Activated T-cell treated with anti-CD3 and anti-CD28 coated beads, Interleukin-2, amount 50 U/mL, for 72 hours (primary cell): ENCODE data around the gene ATRIP. TPM values are rescaled to one million over a fixed set of nuclear protein-coding genes. Genes with fewer than 3 reads are reported as not detected.
"Not testable (repeated sequence)": the region's sequence is repeated elsewhere in the genome, so short reads cannot be mapped to it uniquely, and the experiment has no call there.

ENCODE experiments used
- ATAC-seq, 2 donors: fragments of 150-1000 bp; cut with Tn5 transposase; replicated peaks in 1 of 2; 2 replicates each; pipeline ENCODE4 v1.10.0; 2021; ENCODE audit warnings: moderate library complexity in 2 of 2, mild to moderate bottlenecking in 1 of 2
- DNase-seq, 2 donors: peaks; one replicate each; pipeline ENCODE4 v3.0.0; 2021 to 2022; ENCODE audit warnings: mixed read lengths in 1 of 2
- H3K27ac Mint-ChIP-seq: one replicate; pipeline ENCODE4 v1.8.0; 2022; ENCODE audit warnings: mild to moderate bottlenecking, moderate library complexity, mixed read lengths
- H3K27me3 Mint-ChIP-seq: one replicate; pipeline ENCODE4 v1.8.0; 2022; ENCODE audit warnings: low read depth, mixed read lengths
- H3K36me3 Mint-ChIP-seq, 2 donors: one replicate each; pipeline ENCODE4 v1.8.0; 2022; ENCODE audit warnings: mixed read lengths in 2 of 2, mild to moderate bottlenecking in 1 of 2; ENCODE audit not compliant: insufficient read depth in 2 of 2
- H3K4me1 Mint-ChIP-seq: one replicate; pipeline ENCODE4 v1.8.0; 2022; ENCODE audit warnings: low read depth, mixed read lengths
- H3K4me3 Mint-ChIP-seq, 2 donors: one replicate each; pipeline ENCODE4 v1.8.0; 2022; ENCODE audit warnings: mild to moderate bottlenecking in 2 of 2, mixed read lengths in 2 of 2, moderate library complexity in 2 of 2
- H3K9me3 Mint-ChIP-seq, 2 donors: one replicate each; pipeline ENCODE4 v1.8.0; 2022; ENCODE audit warnings: mixed read lengths in 2 of 2
- total RNA-seq, 2 donors: library from RNA; stranded (reverse); gene quantifications; one replicate each; pipeline ENCODE4 v1.2.3, GENCODE V29; 2022

Gene ATRIP
- total RNA-seq, 2 donors from 2014 or later = 15.6 to 19.9 TPM

DNA sequence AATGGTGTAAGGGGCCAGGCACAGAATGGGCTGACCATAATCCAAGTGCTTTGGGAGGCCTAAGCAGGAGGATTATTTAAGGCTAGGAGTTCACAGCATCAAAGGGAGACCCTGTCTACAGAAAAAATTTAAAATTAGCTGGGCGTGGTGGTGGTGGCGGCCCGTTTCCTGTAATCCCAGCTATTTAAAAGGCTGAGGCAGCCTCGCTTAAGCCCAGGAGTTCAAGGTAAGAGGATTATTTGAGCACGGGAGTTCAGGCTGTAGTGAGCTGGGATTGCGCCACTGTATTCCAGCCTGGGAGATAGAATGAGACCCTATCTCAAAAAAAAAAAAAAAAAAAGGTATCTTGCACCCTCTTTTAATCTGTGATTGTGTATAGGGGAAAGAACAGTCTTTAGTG lies 4.6 kb upstream of the ATRIP start:
- Mint-ChIP-seq H3K4me1 (peaks cover 60% of the 10 kb centered on the region), H3K9me3 (no peaks in the 10 kb centered on the region), H3K36me3 (peaks cover 7 to 17% of the 10 kb centered on the region in 2 donors), H3K27ac (peak overlapping the region; percentile 89), H3K4me3 (peak overlapping the region; percentile 91 to 92), H3K27me3 (no peaks in the 10 kb centered on the region)
- DNase-seq = no peak
- no peak for ATAC-seq

DNA sequence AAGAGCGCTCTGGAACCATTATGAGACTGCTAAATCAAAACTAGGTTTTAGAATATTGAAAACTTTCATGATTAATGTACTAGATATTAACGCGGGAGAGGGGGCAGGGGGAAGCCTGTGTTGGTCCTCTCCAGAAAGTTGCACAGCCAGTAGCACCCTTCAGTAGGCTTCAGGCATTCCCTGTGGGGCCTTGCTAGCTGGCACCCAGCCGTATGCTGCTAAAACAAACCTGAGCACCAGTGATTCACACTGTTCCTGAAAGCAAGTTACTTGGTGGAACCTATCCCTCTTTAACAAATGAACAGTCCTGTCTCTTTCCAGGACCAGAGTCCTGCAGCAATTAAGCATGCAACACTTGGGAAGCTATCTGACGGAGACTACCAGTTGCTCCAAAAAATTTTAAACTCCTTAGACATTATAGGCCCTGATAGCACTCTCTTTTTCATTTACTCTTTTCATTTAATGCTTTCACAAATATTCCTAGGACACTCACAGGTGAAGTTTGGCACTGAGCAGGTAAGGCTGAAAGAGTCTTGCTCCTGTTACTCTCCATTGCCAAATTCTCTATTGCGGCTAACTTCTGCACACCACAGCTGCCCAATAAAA lies 1.2 kb upstream of the ATRIP start:
- Mint-ChIP-seq H3K4me3 (peak overlapping the region; percentile 95 to 100), H3K36me3 (peaks cover 7 to 20% of the 10 kb centered on the region in 2 donors), H3K27ac (peak overlapping the region; percentile 64), H3K27me3 (no peaks in the 10 kb centered on the region), H3K9me3 (no peaks in the 10 kb centered on the region), H3K4me1 (peaks cover 58% of the 10 kb centered on the region)
- DNase-seq (no peak), ATAC-seq (no peak)

DNA sequence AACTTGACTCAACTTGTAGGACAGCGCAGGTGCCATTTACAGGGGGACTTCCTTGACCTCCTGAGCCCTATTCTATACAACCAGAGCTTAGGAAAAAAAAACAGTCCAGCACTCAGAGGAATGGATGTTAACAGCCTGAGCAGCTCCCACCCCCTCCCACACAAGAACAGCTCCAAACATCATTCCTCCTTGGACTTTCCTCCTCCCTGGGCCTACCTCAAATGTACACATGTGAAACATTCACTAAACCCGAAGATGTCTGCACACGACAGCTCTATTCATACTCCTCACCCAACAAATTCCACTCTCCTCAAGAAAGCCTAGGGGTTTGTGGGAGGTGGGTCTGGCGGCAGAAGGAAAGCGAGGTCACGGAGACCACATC lies 503 bp upstream of the ATRIP start:
- ATAC-seq = no peak
- DNase-seq = no peak
- no peaks in the 10 kb centered on the region for H3K9me3 Mint-ChIP-seq
- peaks cover 58% of the 10 kb centered on the region for H3K4me1 Mint-ChIP-seq
- H3K4me3 Mint-ChIP-seq = peak overlapping the region; percentile 95 to 100
- no peaks in the 10 kb centered on the region for H3K27me3 Mint-ChIP-seq
- peak overlapping the region; percentile 64 for H3K27ac Mint-ChIP-seq
- H3K36me3 Mint-ChIP-seq = peaks cover 7 to 20% of the 10 kb centered on the region in 2 donors

DNA sequence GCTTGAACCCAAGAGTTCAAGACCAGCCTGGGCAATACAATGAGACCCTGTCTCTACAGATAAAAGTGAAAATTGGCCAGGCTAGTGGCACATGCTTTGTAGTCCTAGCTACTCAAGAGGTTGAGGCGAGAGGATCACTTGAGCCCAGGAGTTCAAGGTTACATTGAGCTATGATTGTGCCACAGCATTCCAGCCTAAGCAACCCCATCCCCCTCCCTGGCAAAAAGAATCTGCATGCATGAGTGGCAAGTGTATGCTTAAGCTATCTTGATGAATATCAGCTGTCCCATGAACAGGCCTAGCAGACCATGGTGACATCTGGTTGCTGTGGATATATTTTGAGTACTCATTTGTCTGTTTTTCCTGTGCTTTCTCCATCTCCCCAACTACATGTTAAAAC lies 4.7 kb downstream of the ATRIP start:
- H3K27ac Mint-ChIP-seq = no peak overlapping the region
- H3K36me3 Mint-ChIP-seq = peaks cover 6 to 14% of the 10 kb centered on the region in 2 donors
- no peak overlapping the region for H3K4me3 Mint-ChIP-seq
- ATAC-seq (no peak), DNase-seq (no peak)
- peaks cover 23% of the 10 kb centered on the region for H3K4me1 Mint-ChIP-seq
- H3K9me3 Mint-ChIP-seq = no peaks in the 10 kb centered on the region
- no peaks in the 10 kb centered on the region for H3K27me3 Mint-ChIP-seq

DNA sequence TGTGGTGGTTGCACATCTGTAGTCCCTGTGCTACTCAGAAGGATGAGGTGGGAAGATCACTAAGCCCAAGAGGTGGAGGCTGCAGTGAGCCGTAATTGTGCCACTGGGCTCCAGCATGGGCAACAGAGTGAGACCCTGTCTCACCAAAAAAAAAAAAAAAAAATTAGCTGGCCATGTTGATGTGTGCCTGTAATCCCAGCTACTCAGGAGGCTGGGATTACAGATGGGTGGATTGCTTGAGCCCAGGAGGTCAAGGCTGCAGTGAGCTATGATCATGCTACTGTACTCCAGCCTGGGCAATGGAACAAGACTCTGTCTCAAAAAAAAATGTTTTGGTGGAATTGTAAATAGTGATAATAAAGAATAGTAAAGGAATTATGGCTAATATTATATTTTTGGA lies 9.9 kb downstream of the ATRIP start:
- Mint-ChIP-seq H3K36me3 (peaks cover 2 to 7% of the 10 kb centered on the region in 2 donors), H3K27ac (no peak overlapping the region), H3K4me1 (no peaks in the 10 kb centered on the region), H3K27me3 (no peaks in the 10 kb centered on the region), H3K4me3 (no peak overlapping the region), H3K9me3 (no peaks in the 10 kb centered on the region)
- no peak for DNase-seq
- ATAC-seq = no peak

DNA sequence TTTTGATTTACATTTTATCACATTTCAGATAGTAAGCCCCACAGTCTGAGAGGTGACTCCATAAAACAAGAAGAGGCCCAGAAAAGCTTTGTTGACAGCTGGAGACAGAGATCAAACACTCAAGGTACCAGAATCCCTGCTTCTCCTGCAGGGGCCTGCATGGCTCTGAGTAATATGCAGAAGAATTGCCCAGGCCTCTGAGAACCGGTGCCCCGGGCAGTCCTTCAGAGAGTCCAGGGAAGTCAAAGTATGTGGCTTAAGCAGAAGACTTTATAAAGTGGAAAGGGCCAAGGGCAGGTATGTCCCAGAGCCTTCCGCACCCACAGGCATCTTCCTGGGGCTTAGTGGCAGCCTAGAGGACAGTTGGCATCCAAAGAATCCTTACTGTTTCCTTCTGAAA lies 12.8 kb downstream of the ATRIP start:
- DNase-seq (no peak), ATAC-seq (no peak)
- H3K4me3 Mint-ChIP-seq = no peak overlapping the region
- H3K27me3 Mint-ChIP-seq = no peaks in the 10 kb centered on the region
- no peaks in the 10 kb centered on the region for H3K4me1 Mint-ChIP-seq
- no peaks in the 10 kb centered on the region for H3K9me3 Mint-ChIP-seq
- no peak overlapping the region for H3K27ac Mint-ChIP-seq
- H3K36me3 Mint-ChIP-seq = peaks cover 0 to 5% of the 10 kb centered on the region in 2 donors

DNA sequence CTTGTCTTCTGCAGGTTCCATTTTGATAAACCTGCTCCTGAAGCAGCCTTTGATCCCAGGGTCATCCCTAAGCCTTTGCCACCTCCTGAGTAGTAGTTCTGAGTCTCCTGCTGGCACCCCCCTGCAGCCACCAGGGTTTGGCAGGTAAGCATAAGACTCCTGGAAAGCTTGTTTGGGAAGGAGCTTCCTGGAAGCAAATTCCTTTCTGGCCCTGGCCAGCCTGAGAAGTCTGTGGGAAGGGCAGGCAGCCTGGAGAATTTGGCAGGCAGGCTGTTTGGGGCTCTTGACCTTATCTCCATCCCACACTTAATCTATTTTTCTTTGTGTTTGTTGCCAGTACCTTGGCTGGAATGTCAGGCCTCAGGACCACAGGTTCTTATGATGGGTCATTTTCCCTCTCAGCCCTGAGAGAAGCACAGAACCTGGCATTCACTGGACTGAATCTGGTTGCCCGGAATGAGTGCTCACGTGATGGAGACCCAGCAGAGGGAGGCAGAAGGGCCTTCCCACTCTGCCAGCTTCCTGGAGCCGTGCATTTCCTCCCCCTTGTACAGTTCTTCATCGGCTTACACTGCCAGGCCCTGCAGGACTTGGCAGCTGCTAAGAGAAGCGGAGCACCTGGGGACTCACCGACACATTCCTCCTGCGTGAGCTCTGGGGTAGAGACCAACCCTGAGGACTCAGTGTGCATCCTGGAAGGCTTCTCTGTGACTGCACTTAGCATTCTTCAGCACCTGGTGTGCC lies 13.4 kb downstream of the ATRIP start:
- Mint-ChIP-seq H3K27me3 (no peaks in the 10 kb centered on the region), H3K27ac (no peak overlapping the region), H3K4me1 (no peaks in the 10 kb centered on the region), H3K36me3 (peaks cover 0 to 5% of the 10 kb centered on the region in 2 donors), H3K4me3 (no peak overlapping the region), H3K9me3 (no peaks in the 10 kb centered on the region)
- no peak for DNase-seq
- ATAC-seq = no peak

DNA sequence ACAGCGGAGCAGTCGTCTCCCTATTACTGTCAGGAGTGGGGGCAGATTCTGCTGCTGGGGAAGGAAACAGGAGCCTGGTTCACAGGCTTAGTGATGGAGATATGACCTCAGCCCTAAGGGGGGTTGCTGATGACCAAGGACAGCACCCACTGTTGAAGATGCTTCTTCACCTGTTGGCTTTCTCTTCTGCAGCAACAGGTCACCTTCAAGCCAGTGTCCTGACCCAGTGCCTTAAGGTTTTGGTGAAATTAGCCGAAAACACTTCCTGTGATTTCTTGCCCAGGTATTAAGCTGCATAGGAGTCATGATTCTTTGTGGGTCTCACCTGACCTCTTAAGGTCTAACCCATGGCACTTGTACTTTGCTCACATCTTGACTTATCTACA lies 14.0 kb downstream of the ATRIP start:
- Mint-ChIP-seq H3K9me3 (no peaks in the 10 kb centered on the region), H3K27ac (no peak overlapping the region), H3K27me3 (no peaks in the 10 kb centered on the region), H3K4me3 (no peak overlapping the region), H3K4me1 (peaks cover 4% of the 10 kb centered on the region), H3K36me3 (peaks cover 0 to 3% of the 10 kb centered on the region in 2 donors)
- DNase-seq = no peak
- no peak for ATAC-seq

DNA sequence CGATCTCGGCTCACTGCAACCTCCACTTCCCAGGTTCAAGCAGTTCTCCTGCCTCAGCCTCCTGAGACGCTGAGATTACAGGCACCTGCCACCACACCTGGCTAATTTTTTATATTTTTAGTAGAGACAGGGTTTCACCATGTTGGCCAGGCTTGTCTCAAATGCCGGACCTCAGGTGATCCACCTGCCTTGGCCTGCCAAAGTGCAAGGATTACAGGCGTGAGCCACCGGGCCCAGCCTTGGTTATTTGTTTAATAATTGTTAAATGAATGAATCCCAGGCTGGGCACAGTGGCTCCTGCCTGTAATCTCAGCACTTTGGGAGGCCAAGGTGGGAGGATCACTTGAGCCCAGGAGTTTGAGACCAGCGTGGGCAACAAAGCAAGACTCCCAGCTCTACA lies 15.2 kb downstream of the ATRIP start:
- H3K27ac Mint-ChIP-seq, H3K4me3 Mint-ChIP-seq, H3K36me3 Mint-ChIP-seq, DNase-seq, H3K27me3 Mint-ChIP-seq, H3K9me3 Mint-ChIP-seq, ATAC-seq: not testable (repeated sequence)
- H3K4me1 Mint-ChIP-seq = peaks cover 13% of the 10 kb centered on the region

DNA sequence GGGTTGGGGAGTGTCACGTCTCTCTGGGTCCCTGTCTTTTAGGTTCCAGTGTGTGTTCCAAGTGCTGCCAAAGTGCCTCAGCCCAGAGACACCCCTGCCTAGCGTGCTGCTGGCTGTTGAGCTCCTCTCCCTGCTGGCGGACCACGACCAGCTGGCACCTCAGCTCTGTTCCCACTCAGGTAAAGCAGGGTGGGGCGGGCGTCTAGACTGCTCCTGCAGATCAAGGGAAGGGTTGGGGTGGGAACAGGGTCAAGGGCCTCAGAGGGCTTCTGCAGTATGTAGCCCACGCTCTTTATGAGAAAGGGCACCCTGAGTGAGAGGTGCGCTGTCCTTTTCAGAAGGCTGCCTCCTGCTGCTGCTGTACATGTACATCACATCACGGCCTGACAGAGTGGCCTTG lies 17.2 kb downstream of the ATRIP start:
- ATAC-seq (no peak), DNase-seq (no peak)
- Mint-ChIP-seq H3K27ac (no peak overlapping the region), H3K4me1 (peaks cover 32% of the 10 kb centered on the region), H3K4me3 (no peak overlapping the region), H3K36me3 (peaks cover 4 to 13% of the 10 kb centered on the region in 2 donors), H3K27me3 (no peaks in the 10 kb centered on the region), H3K9me3 (no peaks in the 10 kb centered on the region)

DNA sequence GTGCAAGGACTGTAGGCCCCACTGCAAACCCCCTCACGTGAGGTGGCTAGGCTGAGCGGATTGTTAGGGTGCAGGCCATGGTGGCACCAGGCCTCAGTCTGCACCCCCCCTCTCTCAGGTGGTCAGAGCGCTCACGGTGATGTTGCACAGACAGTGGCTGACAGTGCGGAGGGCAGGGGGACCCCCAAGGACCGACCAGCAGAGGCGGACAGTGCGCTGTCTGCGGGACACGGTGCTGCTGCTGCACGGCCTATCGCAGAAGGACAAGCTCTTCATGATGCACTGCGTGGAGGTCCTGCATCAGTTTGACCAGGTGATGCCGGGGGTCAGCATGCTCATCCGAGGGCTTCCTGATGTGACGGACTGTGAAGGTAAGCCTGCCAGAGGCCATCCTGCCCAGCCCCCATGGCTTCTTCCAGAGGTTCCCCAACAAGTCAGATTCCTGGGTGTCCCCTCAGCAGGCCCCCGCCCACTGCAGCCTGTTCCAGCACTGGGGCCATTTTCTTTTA lies 18.2 kb downstream of the ATRIP start:
- peak overlapping the region; percentile 91 for H3K27ac Mint-ChIP-seq
- no peaks in the 10 kb centered on the region for H3K27me3 Mint-ChIP-seq
- H3K36me3 Mint-ChIP-seq = peaks cover 4 to 13% of the 10 kb centered on the region in 2 donors
- H3K9me3 Mint-ChIP-seq = no peaks in the 10 kb centered on the region
- ATAC-seq (no peak), DNase-seq (no peak)
- H3K4me3 Mint-ChIP-seq = no peak overlapping the region
- peaks cover 43% of the 10 kb centered on the region for H3K4me1 Mint-ChIP-seq

DNA sequence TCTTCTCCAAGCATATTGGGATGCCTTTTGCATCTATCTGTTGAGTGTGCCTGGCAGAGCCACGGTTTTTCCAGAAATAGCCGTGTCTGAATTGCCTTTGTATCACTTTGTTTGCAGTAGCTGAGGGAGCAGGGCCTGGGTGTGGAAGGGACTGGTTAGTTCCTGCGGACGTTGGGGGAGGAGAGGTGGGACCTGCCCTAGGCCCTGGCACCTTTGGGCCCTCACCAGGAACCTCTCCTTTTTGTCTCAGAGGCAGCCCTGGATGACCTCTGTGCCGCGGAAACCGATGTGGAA lies 18.6 kb downstream of the ATRIP start:
- no peaks in the 10 kb centered on the region for H3K27me3 Mint-ChIP-seq
- H3K27ac Mint-ChIP-seq = peak overlapping the region; percentile 91
- ATAC-seq (no peak), DNase-seq (no peak)
- peaks cover 4 to 13% of the 10 kb centered on the region in 2 donors for H3K36me3 Mint-ChIP-seq
- no peaks in the 10 kb centered on the region for H3K9me3 Mint-ChIP-seq
- peak overlapping the region; percentile 94 to 96 for H3K4me3 Mint-ChIP-seq
- H3K4me1 Mint-ChIP-seq = peaks cover 47% of the 10 kb centered on the region

DNA sequence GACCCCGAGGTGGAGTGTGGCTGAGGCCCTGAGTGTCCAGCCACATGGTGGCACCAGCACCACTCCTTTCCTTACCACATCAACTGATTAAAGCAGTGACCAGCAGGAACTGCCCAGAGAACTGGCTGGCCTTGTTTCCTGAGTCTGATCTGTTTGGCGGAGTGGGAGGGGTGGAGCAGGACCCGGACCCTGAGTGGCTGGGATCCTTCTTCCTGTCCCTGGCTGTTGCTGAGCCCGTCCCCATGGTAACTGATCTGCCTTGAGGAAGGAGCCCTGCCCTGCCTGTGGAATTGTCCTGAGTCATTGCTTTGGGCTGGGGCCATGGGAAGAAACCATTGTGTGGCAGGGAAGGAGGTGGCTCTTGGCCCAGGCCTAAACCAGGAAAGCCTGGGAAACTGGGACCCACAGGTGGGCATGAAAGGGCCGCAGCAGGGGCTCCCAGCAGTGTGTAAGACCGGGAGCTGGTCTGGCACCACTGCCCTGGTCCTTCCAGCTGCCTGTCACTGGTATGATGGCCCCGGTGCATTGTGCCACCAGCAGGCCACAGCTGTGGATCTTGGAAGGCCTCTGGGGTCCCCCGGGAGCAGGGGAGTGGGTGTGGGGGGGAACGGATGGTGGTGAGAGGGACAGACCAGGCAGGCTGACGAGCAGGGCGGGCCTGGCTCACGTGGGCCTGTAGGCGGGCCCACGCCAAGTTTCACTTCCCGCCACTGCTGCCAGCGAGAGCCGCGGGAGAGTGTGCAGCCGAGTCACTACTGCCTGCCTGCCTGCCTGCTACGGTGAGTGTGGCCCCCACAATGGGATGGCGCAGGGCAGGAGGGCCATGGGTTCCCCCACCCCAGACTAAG lies 19.2 kb downstream of the ATRIP start:
- ATAC-seq = peak; percentile 94

More for the DNA sequence above, 19.2 kb downstream of the ATRIP start:
- Mint-ChIP-seq H3K9me3 (no peaks in the 10 kb centered on the region), H3K36me3 (peaks cover 4 to 14% of the 10 kb centered on the region in 2 donors), H3K27ac (peak overlapping the region; percentile 91), H3K27me3 (no peaks in the 10 kb centered on the region), H3K4me1 (peaks cover 53% of the 10 kb centered on the region), H3K4me3 (peak overlapping the region; percentile 94 to 96)
- DNase-seq = peak; percentile 87 to 88
